Measurements from ENCODE around the gene GTF2F2.

DNA sequence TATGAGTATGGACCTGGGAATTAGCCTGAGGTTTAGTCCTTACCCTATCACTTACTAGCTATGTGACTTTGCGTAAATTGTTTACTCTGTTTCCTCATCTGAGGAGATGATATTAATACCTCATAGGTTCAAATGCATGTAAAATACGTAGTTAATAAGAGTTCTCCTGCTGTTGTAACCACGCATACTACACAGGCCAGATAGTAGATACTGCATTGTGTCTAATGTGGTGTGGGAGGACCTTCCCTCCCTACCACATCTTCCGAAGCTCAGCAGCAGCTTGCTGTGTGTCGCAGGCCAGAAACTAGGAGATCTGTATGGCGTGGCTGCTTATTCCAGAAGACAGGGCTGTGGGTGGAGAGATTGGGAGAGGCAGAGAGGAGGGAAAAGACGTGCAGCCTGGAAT lies 23.0 kb downstream of the GTF2F2 start:
- TF ChIP-seq, protein P1, sequence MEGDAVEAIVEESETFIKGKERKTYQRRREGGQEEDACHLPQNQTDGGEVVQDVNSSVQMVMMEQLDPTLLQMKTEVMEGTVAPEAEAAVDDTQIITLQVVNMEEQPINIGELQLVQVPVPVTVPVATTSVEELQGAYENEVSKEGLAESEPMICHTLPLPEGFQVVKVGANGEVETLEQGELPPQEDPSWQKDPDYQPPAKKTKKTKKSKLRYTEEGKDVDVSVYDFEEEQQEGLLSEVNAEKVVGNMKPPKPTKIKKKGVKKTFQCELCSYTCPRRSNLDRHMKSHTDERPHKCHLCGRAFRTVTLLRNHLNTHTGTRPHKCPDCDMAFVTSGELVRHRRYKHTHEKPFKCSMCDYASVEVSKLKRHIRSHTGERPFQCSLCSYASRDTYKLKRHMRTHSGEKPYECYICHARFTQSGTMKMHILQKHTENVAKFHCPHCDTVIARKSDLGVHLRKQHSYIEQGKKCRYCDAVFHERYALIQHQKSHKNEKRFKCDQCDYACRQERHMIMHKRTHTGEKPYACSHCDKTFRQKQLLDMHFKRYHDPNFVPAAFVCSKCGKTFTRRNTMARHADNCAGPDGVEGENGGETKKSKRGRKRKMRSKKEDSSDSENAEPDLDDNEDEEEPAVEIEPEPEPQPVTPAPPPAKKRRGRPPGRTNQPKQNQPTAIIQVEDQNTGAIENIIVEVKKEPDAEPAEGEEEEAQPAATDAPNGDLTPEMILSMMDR (IDR thresholded peaks at IDR 0.05), result no peak
- TF ChIP-seq POLR2A (IDR thresholded peaks at IDR 0.05), result no peak
- no peak for TF ChIP-seq POLR2AphosphoS5 (IDR thresholded peaks at IDR 0.05)
- no peak for TF ChIP-seq EP300 (IDR thresholded peaks at IDR 0.05)
